GM18951 (cell line): ENCODE measurements around the gene SIX5.
"Not testable (repeated sequence)": the region's sequence is repeated elsewhere in the genome, so short reads cannot be mapped to it uniquely, and the experiment has no call there.

Experiments
- POLR2A ChIP-seq: IDR thresholded peaks from 4 replicates; pipeline ENCODE4 v1.6.1; 2011; ENCODE audit warnings: mild to moderate bottlenecking; ENCODE audit not compliant: insufficient read length, insufficient read depth; ENCODE audit errors: extremely low read depth
- in situ Hi-C: fragments of 300-500 bp; cut with MboI; formaldehyde crosslinking; loops from one replicate; pipeline ENCODE4 v1.12.0; 2022; ENCODE audit warnings: low sequenced_read_pairs, mixed read lengths, inconsistent platforms; ENCODE audit not compliant: unreplicated experiment

The SIX5 gene

GRCh38 chr19:45766296-45766868 is 2.7 kb downstream of the SIX5 start:
- in situ Hi-C loops: no loop called here
- no peak for TF ChIP-seq POLR2A

DNA sequence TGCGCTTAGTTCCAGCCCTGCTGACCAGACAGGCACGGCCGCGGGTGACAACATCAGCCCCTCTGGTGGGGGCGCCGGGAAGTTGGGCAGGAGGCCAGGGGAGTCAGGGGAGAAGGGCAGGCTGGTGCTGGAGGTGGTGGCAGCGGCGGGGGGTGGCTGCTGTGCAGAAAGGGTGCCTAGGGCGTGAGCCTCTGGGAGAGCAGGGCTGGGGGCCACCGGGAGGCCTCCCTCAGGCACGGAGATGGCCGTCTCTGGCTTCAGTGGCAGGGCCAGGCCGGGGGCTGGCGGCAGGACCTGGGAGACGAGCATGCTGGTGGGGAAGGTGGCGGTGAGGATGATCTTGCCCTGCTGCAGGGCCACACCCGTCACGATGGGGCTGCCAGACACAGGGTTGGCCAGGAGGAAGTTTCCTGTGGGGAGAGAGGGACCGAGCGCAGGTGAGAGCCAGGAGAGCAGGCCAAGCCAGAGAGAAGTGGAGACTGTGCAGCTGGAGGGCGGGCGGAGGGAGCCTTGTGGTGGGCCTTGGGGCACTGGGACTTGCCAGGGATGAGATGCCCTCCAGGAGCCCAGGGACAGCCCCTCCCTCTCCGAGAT is 3.3 kb downstream of the SIX5 start:
- TF ChIP-seq POLR2A: no peak
- in situ Hi-C loops: no loop called here

- TF ChIP-seq POLR2A: no peak
- in situ Hi-C loops: no loop called here
Measured at GRCh38 chr19:45764945-45765701, 3.9 kb downstream of the SIX5 start.

DNA sequence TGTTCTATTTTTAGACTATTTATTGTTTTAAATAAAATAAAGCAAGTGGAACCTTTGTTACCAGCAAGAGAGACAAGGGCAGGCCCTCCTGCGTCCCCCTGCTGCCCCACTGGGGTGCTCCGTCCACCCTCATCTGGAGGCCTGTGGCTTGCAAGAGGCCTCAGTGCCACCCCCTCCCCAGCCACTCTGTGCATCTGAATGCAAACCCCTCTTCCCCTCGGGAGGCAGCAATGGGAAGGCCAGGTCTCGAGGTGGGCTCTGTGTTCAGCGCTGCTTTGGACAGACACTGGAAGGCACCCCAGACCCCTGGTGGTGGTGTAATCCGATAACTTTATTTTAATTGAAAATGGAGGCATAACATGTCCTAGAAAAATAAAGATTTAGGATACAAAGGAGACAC is 4.6 kb downstream of the SIX5 start:
- TF ChIP-seq POLR2A: no peak
- in situ Hi-C loops: no loop called here

GRCh38 chr19:45763691-45764294 is 5.3 kb downstream of the SIX5 start:
- in situ Hi-C loops: no loop called here
- no peak for TF ChIP-seq POLR2A

- TF ChIP-seq POLR2A: no peak
- in situ Hi-C loops: no loop called here
Measured at GRCh38 chr19:45762870-45763631, 6.0 kb downstream of the SIX5 start.

GRCh38 chr19:45761714-45762113 is 7.3 kb downstream of the SIX5 start:
- TF ChIP-seq POLR2A: no peak
- in situ Hi-C loops: no loop called here

DNA sequence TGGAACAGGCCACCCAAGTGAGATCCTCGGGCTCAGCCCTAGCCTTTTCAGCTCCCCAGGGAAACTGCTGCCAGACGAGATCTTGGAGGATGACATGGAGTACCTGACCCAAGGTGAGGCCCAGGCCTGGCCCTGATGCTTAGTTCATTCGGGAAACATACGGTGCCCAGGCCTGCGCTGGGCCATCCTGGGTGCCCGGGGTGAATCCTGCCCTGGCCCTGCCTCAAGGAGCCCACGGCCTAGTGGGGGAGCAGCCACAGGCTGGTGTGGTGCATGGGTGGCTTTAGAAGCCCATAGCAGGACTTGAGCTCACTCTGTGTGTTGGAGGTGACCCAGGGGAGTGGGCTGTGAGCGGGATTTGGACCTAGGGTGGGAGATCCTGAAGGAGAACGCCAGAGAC is 10.1 kb downstream of the SIX5 start:
- no peak for TF ChIP-seq POLR2A
- in situ Hi-C loops: no loop called here

GRCh38 chr19:45757695-45758094 is 11.4 kb downstream of the SIX5 start:
- in situ Hi-C loops: no loop called here
- TF ChIP-seq POLR2A: no peak

DNA sequence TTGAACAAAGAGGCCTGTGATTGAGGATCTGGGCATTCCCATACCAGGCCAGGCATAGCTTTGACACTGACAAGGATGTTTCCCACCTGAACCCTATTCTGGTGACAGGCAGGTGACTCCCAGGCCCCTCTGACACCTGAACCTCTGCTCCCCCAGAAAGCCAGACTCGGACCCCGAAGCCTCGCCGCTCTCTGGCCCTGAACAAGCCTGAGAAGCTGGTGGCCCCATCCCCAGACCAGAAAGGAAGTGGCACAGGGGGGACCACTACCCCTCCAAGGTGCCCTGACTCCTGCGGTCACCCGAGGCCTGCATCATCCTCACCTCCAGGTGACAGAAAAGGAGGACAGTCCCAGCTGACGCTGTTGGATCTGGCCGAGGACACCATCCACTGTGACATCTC is 14.7 kb downstream of the SIX5 start:
- in situ Hi-C loops: no loop called here

GRCh38 chr19:45753548-45753947 is 15.5 kb downstream of the SIX5 start:
- TF ChIP-seq POLR2A: no peak
- in situ Hi-C loops: no loop called here

More for the DNA sequence above, 14.7 kb downstream of the SIX5 start:
- no peak for TF ChIP-seq POLR2A

DNA sequence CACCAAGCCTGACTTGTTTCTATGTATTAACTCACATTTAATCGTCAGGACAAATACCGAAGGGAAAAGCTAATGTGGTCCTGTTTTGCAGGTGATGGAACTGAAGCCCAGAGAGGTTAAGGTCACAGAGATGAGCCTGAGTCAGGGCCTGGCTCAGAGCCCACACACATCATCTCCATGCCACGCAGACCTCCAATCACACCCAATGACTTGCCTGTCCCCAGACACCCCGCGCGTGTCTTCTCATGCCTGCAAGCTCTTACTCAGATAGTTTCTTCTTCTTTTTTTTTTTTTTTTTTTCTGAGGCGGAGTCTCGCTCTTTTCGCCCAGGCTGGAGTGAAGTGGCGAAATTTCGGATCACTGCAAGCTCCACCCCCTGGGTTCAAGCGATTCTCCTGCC is 16.4 kb downstream of the SIX5 start:
- in situ Hi-C loops: no loop called here
- no peak for TF ChIP-seq POLR2A

DNA sequence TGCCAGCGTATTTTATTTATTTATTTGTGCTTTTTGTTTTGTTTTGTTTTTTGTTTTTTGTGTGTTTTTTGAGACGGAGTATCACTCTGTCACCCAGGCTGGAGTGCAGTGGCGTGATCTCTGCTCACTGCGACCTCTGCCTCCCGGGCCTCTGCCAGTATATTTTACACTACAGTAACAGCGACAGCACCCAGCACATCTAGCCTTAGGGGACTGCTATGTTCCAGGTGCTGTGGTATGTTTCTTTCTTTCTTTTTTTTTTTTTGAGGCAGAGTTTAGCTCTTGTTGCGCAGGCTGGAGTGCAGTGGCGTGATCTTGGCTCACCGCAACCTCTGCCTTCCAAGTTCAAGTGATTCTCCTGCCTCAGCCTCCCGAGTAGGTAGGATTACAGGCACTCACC is 17.6 kb downstream of the SIX5 start:
- in situ Hi-C loops: not testable (repeated sequence)

GRCh38 chr19:45747513-45747912 is 21.5 kb downstream of the SIX5 start:
- no peak for TF ChIP-seq POLR2A
- in situ Hi-C loops: no loop called here

DNA sequence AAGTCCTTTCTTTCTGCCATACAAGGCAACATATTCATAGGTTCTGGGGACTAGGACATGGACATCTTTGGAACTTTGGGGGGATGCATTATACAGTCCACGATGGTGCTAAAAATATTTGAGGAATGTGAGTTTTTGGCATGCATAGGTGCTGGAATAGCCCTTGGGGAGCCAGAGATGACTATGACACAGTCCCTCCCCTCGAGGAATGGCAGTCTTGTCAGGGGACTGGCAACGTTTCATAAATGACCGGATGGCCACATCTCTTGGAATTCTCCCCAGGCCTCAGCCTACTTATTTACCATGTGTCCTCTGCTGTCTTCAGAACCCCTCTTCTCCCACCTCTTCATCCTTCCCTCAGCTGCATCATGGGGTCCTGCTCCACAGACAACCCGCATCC is 22.2 kb downstream of the SIX5 start:
- in situ Hi-C loops: no loop called here
- TF ChIP-seq POLR2A: no peak
